A549 (cell line): ENCODE results near the gene GLB1L2.

Experiments
- POLR2A ChIP-seq: IDR thresholded peaks from 2 replicates; pipeline ENCODE4 v1.6.1; 2012; ENCODE audit warnings: mild to moderate bottlenecking, low read length
- POLR2AphosphoS2 ChIP-seq: conservative IDR thresholded peaks from 2 replicates; pipeline ENCODE4 v1.6.1; 2012; ENCODE audit warnings: low read length, improper control_type of control experiment, inconsistent platforms
- USF2 ChIP-seq: fragments of 450-650 bp; IDR thresholded peaks from 2 replicates; pipeline ENCODE4 v1.6.1; 2014; ENCODE audit warnings: antibody characterized with exemption
- ZFP36 ChIP-seq: fragments of 450-650 bp; IDR thresholded peaks from 2 replicates; pipeline ENCODE4 v1.6.1; 2014; ENCODE audit warnings: borderline replicate concordance; ENCODE audit not compliant: partially characterized antibody
- TF ChIP-seq, protein P1 (sequence below): fragments of >200 bp; sonication (Bioruptor Twin); formaldehyde crosslinking; IDR thresholded peaks from 3 replicates; pipeline ENCODE4 v1.5.1; 2016
- TF ChIP-seq, protein P2 (sequence below): fragments of >200 bp; sonication (Bioruptor Twin); formaldehyde crosslinking; IDR thresholded peaks from 3 replicates; pipeline ENCODE4 v1.6.1; 2016

DNA sequence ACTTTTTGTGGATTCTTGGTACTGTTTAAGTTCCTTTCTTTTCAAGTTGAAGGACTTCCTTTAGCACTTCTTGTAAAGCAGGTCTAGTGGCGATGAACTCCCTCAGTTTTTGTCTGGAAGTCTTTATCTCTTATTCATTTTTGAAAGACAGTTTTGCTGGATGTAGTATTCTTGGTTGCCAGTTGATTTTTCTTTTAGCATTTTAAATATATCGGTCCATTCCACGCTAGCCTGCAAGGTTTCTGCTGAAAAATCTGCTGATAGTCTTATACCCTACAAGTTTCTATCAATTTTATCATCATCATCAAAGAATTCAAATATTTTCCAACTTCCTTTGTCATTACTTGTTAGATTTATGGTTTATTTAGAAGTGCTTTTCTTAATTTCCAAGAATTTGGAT, 14.7 kb upstream of the GLB1L2 start:
- TF ChIP-seq, protein P1, sequence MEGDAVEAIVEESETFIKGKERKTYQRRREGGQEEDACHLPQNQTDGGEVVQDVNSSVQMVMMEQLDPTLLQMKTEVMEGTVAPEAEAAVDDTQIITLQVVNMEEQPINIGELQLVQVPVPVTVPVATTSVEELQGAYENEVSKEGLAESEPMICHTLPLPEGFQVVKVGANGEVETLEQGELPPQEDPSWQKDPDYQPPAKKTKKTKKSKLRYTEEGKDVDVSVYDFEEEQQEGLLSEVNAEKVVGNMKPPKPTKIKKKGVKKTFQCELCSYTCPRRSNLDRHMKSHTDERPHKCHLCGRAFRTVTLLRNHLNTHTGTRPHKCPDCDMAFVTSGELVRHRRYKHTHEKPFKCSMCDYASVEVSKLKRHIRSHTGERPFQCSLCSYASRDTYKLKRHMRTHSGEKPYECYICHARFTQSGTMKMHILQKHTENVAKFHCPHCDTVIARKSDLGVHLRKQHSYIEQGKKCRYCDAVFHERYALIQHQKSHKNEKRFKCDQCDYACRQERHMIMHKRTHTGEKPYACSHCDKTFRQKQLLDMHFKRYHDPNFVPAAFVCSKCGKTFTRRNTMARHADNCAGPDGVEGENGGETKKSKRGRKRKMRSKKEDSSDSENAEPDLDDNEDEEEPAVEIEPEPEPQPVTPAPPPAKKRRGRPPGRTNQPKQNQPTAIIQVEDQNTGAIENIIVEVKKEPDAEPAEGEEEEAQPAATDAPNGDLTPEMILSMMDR = no peak
- TF ChIP-seq POLR2A (no peak), POLR2AphosphoS2 (no peak), USF2 (no peak), ZFP36 (no peak)
- TF ChIP-seq, protein P2, sequence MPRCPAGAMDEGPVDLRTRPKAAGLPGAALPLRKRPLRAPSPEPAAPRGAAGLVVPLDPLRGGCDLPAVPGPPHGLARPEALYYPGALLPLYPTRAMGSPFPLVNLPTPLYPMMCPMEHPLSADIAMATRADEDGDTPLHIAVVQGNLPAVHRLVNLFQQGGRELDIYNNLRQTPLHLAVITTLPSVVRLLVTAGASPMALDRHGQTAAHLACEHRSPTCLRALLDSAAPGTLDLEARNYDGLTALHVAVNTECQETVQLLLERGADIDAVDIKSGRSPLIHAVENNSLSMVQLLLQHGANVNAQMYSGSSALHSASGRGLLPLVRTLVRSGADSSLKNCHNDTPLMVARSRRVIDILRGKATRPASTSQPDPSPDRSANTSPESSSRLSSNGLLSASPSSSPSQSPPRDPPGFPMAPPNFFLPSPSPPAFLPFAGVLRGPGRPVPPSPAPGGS = no peak
